Stimulated activated CD4-positive, alpha-beta T cell treated with anti-CD3 and anti-CD28 coated beads, Interleukin-12 subunit alpha, Interleukin-12 subunit beta, amount 100 ng/mL, for 4 hours (primary cell): ENCODE data around the gene PTGER4.

ENCODE experiments used
- DNase-seq: peaks from one replicate; pipeline ENCODE4 v3.0.0-alpha.2; 2020

PTGER4 gene

DNA sequence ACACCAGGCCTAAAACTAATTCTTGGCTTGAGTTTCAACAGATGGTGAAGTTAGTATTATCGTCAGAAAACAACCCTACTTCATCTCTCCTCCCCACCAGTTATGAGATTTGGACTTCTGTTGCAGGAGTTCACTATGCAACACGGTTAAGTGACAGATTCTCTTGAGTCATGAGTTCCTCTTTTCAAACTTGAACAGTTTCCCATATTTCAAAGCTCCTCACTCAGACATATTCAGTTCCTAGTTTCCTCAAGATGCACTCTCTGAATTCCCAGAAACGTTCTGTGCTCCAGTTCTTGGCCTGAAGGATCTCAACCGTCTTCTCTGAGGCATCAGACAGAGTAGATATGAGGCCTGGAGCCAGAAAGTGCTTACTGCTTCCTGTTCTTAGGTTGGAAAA, 7.3 kb upstream of the PTGER4 start:
- DNase-seq = no peak

DNA sequence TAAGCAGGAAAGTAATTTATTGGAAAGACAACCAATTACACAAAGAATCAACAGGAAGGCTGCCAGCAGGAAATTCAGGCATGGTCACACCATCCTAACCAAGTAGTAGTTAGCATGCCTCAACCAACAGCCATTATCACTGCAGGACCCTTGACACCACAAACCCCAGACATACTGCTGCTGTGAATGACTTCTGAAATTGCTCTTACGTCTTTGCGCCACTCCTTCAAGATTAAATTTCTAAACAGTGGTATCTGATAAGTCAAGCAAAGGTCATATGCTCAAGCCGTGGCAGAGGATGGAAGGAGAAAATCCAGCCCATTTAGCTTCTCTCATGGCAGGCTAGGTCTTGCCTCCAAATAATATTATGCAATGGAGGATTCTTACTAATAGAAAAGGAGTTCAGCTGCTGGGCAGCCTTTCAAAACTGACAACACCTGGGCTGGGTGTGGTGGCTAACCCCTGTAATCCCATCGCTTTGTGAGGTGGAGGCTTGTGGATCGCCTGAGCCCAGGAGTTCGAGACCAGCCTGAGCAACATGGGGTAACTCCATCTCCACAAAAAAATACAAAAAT, 5.0 kb upstream of the PTGER4 start:
- DNase-seq = no peak

DNA sequence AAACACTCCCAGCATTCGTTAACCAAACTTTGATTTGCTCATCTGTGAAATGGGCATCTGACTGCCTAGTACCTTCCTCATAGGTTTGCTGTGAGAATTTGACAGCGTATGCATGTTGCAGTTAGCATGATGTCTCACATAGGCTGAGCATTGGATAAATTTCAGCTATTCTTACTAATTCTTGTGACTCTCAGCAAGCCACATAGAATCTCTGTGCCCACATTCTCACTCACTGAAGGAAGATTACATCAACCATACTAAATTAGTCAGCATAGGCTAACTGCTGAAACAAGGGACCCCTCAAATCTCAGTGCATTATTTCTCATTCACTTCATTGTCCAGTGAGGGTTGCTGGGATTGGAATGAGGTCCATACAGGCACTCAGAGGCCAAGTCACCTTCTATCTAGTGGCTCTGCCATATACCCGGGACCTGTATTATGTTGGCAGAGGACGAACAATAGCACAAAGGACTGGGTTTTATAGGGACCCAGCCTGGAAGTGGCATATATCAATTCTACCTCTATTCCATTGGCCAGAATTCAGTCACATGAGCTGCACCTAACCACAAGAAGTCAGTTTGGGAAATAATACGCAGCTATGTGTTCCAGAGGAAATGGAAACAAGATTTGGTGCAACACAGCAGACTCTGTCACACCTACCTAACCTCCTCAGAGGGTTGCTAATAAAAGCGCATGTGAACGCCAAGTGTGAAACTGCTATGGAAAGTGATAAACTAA, 4.2 kb upstream of the PTGER4 start:
- DNase-seq = no peak

DNA sequence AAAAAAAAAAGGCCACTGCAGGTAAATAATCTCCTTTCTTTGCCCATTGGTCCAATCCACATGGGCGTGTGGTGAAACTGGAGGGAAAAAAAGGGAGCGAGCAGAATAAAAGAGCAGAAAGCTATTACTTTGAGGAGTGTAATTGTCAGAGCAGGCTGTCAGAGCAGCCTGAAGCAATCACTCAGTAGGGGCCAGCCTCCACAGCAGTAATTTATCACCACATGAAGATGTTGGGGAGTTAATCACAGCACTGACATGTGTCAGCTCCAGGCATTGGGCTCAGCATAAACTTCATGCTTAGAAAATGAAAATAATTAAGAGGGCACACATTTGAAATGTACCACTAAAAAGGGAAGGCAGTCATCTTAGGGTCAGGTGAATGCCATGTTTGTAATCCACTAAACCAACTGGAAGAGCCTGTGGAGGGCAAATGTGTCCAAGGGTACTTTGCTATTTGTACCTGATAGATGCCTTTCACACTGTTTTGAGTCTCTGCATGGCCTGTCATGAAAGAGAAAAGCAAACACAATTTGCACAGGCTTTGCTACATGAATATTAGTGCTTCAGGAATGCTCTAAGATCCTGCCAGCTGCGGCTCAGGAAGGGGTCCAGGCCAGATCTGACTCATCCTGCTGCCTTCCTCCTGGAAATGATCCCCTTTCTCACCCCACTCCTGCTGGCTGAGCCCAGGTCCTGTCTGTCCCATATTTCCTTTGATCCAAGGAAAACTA, 2.9 kb upstream of the PTGER4 start:
- DNase-seq = no peak

DNA sequence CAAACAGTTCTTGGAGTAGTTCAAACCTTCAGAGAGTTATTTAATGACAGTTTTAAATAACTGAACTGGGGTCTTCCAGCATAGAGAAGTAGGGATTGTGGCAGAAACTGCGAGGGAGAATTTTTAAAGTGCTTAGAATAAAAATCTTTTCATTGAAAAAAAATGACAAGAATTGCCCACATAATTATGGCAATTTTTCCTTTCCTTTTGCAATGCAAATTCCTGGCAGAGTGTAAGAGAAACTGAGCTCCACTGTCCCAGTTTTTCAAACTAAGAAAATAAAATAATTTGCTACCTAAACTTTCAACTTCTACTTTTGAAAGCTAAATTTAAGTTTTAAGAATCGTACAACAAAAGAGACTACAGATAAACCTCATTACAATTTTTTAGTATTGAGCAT, 2.3 kb upstream of the PTGER4 start:
- no peak for DNase-seq

DNA sequence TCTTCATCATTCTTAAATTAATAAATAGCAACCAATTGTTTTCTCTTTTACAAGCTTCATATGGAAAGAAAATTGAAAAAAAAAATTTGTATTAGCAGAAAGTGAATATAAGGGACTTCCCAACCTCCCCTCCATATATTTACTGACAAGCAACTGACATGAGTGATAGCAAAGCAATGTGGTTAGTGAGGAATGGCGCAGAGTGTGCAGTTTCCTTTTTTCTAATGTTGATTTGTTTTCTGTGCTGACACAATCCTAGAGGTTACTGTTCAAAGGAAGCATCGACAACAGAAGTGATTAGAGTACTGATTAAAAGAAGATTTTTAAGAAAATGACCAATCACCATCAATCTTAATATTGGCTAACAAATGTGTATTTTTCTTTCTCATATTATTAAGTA, 1.7 kb upstream of the PTGER4 start:
- no peak for DNase-seq

GRCh38 chr5:40678460-40679147, 1.1 kb upstream of the PTGER4 start:
- no peak for DNase-seq

DNA sequence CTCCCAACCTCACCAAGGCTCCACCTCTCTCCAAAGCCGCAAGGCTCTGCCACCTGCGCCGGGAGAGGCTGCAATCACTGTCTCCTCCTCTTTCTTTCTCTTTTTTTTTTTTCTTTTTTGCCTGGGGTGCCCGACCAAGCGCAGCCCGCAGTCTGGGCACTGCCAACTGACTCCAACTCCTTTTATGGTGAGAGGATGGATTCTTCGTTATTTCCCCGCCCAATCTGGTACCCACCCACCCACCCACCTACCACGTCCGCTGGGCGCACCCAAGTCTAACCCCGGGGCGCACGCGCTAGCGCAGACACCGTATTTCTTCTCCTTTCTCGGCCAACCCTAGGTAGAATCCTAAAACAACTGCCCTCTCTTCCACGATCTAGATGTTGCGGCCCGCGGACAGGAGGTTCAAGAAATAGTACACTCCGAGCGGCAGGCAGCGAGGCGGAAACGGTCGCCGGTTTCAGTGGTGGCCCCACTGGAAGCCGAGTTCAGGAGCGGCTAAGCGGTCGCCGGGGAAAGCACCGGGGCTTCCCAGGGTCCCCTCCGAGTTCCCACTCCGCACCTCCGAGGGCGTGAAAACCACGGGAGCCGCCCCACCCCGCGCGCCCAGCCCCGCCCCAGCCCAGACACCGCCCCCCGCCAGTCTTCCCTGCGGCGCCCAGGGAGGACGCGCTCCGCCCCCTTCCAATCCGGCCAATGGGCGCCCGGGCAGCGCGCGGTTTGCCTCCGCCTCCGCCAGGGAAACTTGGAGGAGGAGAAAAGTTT, 385 bp upstream of the PTGER4 start:
- DNase-seq = peak; percentile 94

DNA sequence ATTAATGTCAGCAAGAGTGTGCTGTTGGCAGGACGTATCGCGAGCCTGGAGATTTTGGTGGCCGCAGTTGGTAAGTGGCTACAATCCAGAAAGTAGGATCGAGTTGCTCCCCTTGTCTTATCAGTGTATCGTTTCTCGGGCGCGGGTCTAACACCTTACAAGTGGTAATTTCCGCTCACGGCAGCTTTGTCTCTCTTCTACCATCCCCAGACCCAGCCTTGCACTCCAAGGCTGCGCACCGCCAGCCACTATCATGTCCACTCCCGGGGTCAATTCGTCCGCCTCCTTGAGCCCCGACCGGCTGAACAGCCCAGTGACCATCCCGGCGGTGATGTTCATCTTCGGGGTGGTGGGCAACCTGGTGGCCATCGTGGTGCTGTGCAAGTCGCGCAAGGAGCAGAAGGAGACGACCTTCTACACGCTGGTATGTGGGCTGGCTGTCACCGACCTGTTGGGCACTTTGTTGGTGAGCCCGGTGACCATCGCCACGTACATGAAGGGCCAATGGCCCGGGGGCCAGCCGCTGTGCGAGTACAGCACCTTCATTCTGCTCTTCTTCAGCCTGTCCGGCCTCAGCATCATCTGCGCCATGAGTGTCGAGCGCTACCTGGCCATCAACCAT, 1.1 kb downstream of the PTGER4 start:
- peak; percentile 44 for DNase-seq

GRCh38 chr5:40681363-40682153, 1.8 kb downstream of the PTGER4 start:
- peak; percentile 41 for DNase-seq

DNA sequence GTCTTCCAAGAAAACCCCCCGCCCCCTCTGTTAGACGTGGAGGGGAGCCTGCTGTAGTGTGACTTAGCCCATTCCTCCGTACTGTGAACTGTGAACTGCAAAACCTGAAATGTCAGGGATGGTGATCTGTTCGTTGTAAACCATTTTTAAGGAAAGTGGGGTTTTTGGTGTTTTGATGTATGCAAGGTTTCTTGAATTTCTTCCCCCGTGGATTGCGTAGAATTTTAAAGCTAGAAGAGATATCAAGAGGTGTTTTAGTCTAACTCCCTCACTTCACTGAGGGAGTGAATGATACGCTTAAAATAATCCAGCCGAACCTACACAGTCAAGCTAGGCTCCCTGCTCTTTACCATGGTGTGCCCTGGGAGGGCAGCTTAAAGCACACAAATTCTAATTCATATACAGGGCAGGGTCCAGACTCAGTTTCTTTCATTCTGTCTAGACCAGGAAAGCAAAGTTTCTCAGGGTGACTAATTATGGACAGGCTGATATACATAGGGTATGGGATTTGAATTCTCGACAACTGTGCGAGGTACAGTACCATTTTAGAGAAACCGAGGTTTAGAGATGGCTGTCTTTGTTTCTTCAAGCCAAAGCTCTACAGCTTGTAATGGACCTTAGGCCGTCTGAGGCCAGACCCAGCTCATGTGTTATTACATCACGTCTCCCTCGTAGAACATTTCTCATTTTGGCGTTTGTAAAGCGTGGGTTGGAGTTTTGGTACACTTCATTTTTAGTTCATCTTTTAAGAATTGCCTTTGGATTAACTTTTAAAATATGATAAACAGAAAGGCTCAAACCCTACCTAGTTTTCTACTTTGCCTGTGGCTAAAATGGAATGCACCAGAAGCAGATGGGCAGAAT, 2.7 kb downstream of the PTGER4 start:
- DNase-seq = no peak

DNA sequence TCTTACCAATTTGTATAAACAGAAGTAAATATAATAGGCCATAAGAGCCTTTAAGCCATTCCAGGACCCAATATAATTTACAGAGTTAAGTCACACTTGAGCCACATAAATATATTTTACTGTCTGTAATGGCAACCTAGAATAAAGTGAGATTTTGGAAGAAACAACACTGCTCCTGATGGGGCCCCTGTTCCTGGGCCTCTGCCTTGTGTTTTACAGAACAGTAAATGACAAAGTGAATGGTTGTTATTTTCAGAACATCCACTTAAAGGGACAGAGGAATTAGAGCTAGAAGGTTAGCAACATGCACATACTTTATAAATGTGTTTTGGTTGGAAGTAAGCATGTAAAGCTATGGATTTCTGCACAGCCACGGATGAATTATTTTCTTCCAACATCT, 3.6 kb downstream of the PTGER4 start:
- DNase-seq = no peak

GRCh38 chr5:40685193-40685592, 5.5 kb downstream of the PTGER4 start:
- DNase-seq = no peak

GRCh38 chr5:40685976-40686486, 6.3 kb downstream of the PTGER4 start:
- no peak for DNase-seq

- DNase-seq = no peak
These were observed 7.6 kb downstream of the PTGER4 start for GRCh38 chr5:40687321-40687720.

DNA sequence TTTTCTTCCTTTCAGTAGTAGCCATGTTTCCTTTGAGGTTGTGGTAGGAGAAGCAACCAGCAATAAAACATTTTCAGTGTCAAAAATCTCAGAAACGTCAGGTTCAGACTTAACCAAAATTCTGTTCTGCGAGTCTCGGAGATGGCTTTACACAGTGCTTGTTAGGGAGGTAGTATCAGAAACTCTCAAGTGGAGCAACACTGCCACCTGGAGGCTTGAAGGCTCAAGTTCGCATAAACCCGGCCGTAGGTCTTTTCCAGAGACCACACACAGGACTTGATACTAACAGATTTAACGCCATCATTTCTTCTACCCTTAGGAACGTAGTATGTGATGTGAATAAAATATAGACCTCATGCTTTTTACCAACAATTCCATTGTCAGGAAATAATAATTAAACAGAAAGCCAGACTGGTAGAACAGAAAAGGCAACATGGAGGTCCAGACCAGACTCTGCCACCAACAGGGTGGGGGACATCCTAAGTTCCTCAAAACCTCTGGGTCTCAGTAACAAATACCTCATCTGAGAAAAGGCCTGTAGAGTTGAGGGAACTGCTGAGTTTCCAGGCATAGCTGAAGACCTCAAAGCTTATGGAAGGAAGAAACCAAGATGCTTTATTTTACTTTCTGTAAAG, 8.5 kb downstream of the PTGER4 start:
- peak; percentile 78 for DNase-seq

DNA sequence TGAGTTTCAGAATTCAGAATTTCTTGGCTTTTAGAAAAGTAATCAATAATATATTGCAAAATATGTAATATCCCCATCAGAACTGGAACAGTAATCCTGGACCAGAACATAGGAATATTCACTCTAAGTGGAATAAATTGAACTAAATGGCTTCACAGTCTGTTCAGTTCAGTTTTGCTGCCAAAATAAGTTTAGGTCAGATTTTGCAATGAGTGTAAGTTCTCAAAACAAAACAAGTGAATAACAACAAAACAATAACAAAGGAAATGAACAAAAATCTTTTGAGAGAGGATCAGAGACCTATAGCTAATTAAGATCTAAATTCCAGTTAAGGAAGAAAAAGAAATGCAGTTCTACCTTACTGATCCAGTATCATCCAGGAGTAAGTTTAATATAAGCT, 9.3 kb downstream of the PTGER4 start:
- no peak for DNase-seq

DNA sequence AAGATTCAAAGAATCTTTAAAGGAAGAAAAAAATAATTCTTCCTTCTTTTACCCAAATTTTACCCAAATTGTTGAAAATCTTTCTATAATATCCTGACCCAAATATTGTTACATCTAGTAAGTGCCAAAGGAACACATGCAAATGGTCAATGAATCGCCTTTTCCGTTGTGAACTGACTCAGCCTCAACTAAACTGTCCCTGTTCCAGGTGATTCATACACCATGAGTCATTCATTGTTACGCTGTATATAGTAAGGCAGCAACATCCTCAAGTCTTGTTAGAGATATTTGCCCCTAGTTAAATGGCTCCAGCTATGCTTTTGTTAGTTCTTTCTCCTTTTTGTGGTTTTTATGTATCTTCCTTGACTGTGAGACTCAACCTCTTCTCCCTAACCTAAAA, 9.7 kb downstream of the PTGER4 start:
- no peak for DNase-seq

GRCh38 chr5:40690267-40690666, 10.6 kb downstream of the PTGER4 start:
- DNase-seq = no peak

DNA sequence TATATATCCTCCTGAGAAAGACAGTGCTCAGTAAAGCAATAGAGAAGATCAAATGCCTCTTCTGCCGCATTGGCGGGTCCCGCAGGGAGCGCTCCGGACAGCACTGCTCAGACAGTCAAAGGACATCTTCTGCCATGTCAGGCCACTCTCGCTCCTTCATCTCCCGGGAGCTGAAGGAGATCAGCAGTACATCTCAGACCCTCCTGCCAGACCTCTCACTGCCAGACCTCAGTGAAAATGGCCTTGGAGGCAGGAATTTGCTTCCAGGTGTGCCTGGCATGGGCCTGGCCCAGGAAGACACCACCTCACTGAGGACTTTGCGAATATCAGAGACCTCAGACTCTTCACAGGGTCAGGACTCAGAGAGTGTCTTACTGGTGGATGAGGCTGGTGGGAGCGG, 12.2 kb downstream of the PTGER4 start:
- no peak for DNase-seq
